Cerebellar nuclear complex (tissue), 1 donor: ENCODE data around the gene CRYGC.
"Not testable (repeated sequence)": the region's sequence is repeated elsewhere in the genome, so short reads cannot be mapped to it uniquely, and the experiment has no call there.

ENCODE experiments used
- DNase-seq, 2 experiments: peaks; one replicate each; lab custom pipeline; 2025; lab: John Stamatoyannopoulos, UW

Gene CRYGC

GRCh38 chr2:208136716-208137094 lies 7.1 kb upstream of the CRYGC start:
- DNase-seq, result no peak

- no peak for DNase-seq
Measured at GRCh38 chr2:208135794-208136715, 6.4 kb upstream of the CRYGC start.

DNA sequence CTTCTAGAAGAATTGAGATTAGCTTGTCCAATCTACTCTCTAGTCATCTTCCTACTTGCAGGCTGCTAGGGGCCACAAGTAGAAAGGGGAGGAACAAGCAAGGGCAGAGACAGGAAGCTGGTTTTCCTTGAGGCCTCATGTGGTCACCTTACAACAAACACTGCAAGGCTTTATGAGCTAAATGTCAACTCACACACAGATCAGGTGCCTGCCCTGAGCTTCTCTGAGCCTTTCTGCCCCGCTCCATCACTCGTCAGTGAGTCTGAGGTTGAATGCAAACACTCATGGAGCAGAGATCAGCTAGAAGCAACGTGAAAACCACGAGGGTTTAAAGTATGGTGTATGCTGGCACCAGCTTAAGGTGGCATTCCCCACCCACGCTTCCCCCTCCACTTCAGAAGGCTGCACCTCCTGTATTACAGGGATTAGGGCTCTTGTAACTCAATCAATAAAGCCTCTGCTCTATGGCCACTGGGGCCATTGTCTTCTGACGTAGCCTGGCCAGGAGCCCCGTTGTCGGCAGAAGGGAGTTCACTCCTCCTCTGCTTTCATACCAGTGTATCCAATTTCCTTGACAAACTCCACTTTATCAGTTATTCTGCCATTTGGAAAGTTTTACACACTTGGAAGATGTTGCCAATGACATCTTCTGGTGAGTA lies 5.4 kb upstream of the CRYGC start:
- DNase-seq, result no peak

GRCh38 chr2:208130712-208131110 lies 1.1 kb upstream of the CRYGC start:
- DNase-seq, result no peak

GRCh38 chr2:208128136-208128535 lies 1.5 kb downstream of the CRYGC start:
- no peak for DNase-seq

- no peak for DNase-seq
Measured at GRCh38 chr2:208127090-208127489, 2.5 kb downstream of the CRYGC start.

DNA sequence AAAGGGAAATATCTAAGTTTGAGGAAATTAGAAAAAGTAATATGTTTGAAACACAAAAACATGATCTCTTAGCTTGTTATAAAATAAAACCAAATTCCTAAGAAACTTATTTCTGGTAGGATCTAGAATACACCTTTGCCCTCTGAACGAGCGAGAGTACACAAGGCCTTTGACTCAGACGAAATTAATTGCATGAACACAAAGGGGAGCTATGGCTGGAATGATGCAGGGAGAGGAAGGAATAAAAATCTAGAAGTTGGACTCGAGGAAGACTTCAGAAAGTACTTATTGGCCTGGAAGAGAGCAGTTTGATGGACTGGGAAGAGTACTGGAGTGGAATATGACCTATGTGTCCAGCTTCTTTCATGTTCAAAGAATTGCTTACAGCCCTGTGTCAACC lies 4.4 kb downstream of the CRYGC start:
- DNase-seq, result no peak

- DNase-seq, result not testable (repeated sequence)
Measured at GRCh38 chr2:208124013-208124715, 5.5 kb downstream of the CRYGC start, which contains the start of gene CRYGD. TSS of gene CRYGD (minus strand) at chr2:208124524. CDS start at chr2:208124473, 51 bp downstream.

- no peak for DNase-seq
Measured at GRCh38 chr2:208122248-208122647, 7.4 kb downstream of the CRYGC start.

- DNase-seq, result no peak
Measured at GRCh38 chr2:208118918-208119317, 10.7 kb downstream of the CRYGC start.

DNA sequence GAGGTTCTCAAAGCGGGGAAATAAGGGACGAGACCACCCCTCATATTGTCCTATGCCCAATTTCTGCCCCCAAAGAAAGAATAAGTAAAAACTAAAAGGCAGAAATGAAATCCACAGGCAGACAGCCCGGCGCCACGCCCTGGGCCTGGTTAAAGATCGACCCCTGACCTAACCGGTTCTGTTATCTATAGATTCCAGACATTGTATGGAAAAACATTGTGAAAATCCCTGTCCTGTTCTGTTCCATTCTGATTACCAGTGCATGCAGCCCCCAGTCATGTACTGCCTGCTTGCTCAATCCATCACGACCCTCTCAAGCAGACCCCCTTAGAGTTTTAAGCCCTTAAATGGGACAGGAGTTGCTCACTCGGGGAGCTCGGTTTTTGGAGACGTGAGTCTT lies 12.2 kb downstream of the CRYGC start:
- DNase-seq, result not testable (repeated sequence)

GRCh38 chr2:208112969-208113368 lies 16.7 kb downstream of the CRYGC start:
- no peak for DNase-seq

- DNase-seq, result not testable (repeated sequence)
Measured at GRCh38 chr2:208112273-208112745, 17.3 kb downstream of the CRYGC start.

- DNase-seq, result no peak
Measured at GRCh38 chr2:208103616-208104015, 26.0 kb downstream of the CRYGC start.

GRCh38 chr2:208101716-208102631 lies 27.7 kb downstream of the CRYGC start:
- no peak for DNase-seq

- no peak for DNase-seq
Measured at GRCh38 chr2:208099682-208100470, 29.8 kb downstream of the CRYGC start.

DNA sequence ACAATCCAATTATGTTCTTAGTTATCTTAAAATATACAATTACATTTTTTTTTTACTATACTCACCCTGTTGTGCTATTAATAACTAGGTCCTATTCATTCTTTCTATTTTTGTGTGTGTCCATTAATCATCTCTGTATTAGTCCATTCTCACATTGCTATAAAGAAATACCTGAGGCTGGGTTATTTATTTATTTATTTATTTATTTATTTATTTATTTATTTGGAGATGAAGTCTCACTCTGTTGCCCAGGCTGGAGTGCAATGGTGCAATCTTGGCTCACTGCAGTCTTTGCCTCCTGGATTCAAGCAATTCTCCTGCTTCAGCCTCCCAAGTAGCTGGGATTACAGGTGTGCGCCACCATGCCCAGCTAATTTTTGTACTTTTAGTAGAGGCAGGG lies 30.9 kb downstream of the CRYGC start:
- not testable (repeated sequence) for DNase-seq

- DNase-seq, result no peak
Measured at GRCh38 chr2:208098267-208098666, 31.4 kb downstream of the CRYGC start.

GRCh38 chr2:208097801-208098200 lies 31.8 kb downstream of the CRYGC start:
- no peak for DNase-seq

- DNase-seq, result no peak
Measured at GRCh38 chr2:208097313-208097712, 32.3 kb downstream of the CRYGC start.
